Ovary (tissue), 3 donors: ENCODE data around the gene EXOC3.

ENCODE experiments used
- CTCF ChIP-seq, 3 donors: fragments of 450-650 bp in 2 of 3; fragments of 200-600 bp in 1 of 3; IDR thresholded peaks; one replicate each; pipeline versions ENCODE4 v1.5.1 to v1.8.0; 2016 to 2022; ENCODE audit warnings: antibody characterized with exemption in 3 of 3, mild to moderate bottlenecking in 1 of 3
- POLR2A ChIP-seq: fragments of 450-650 bp; IDR thresholded peaks from one replicate; pipeline ENCODE4 v1.6.1; 2017; ENCODE audit warnings: antibody characterized with exemption, mild to moderate bottlenecking, moderate library complexity
- donor health status: DM: no; HTN: no; CAD: no.

GRCh38 chr5:493758-494157, 50.8 kb downstream of the EXOC3 start:
- no peak for TF ChIP-seq POLR2A
- TF ChIP-seq CTCF (IDR thresholded peaks at IDR 0.05) = no peak
